CD4-positive, alpha-beta T cell treated with Interleukin-4 for 4 hours (primary cell): ENCODE measurements around the gene TMEM43.

Source experiments
- DNase-seq: peaks from one replicate; pipeline ENCODE4 v3.0.0-alpha.2; 2020

Gene TMEM43

DNA sequence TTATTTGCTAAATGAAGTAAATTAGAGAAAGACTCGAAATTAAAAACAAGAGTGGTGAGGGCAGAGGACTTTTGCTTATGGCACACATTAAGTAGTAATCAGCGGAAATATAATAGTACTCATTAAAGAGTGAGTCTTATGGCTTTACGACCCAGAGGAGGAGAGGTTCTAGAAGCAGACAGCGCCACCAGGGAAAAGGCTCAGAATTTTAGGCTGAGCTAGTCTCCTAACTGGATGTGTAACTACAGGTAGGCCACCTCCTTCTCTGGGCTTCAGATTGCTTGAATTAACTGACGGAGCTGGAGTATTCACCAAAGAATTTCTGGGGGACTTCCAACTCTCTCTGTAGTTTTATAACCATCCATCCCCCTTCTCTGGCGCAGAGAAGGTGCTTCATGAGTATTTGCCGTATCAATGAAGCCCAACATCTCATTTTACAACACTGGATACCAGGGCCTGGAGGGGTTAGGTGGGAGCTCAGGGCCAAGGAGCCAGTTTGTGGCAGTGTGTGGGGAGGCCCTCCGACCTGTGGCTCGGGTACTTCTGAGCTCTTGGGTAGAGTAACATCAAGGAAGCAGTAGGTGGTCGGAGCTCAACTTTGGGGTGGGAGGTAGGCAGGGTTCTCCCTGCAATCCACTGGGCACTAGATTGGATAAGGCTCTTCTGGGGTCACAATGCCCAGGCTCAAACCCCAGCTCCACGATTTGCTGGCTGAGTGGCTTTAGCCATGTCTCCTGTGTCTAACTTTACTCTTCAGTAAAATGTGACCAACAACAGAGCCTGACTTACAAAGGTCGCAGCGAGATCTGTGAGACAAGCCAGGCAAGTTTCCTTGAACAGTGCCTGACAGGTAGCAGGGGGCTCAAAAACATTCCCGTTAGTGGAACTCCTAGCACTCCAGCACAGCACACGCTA, 1.3 kb upstream of the TMEM43 start:
- no peak for DNase-seq

- DNase-seq = peak; percentile 66
Observed at GRCh38 chr3:14124223-14124614, 633 bp upstream of the TMEM43 start.

DNA sequence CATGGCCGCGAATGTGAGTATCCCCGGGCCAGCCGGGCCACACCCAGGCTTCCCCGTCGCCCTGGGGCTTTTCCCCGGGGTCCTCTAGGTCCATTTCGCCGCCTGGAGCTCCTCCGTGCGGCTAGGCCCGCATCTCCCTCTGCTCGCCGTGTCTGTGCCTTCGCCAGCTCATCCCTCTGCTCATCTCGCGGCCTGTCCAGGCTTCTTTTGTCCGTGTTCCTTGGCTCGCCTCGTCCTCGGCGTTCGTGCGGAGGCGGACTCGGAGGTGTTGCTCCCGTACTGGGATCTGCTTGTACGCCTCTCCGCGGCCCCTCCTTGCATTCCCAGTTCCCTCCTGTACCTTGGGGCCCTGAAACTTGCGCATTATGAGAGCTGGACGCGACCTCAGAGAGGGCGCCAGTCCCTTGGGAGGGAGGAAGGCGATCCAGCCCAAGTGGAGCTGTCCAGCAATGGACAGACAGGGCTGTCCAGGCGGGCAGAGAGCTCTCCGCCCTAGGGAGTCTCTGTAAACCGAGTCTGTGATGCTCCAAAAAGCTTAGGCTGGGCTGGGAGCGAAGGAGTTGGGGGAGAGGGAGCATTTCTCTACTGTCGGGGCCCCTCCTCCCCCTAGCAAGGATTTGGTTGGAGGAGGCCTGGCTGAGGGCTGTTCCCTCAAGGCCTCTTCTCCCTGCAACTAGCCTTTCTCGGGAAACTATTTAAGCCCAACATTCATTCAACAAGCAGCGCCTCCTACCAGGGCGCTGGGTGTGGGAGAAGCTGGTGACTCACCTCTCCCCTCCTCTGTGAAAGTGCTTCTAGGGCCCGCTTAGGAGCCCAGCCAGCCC, 553 bp downstream of the TMEM43 start:
- DNase-seq = peak; percentile 85

DNA sequence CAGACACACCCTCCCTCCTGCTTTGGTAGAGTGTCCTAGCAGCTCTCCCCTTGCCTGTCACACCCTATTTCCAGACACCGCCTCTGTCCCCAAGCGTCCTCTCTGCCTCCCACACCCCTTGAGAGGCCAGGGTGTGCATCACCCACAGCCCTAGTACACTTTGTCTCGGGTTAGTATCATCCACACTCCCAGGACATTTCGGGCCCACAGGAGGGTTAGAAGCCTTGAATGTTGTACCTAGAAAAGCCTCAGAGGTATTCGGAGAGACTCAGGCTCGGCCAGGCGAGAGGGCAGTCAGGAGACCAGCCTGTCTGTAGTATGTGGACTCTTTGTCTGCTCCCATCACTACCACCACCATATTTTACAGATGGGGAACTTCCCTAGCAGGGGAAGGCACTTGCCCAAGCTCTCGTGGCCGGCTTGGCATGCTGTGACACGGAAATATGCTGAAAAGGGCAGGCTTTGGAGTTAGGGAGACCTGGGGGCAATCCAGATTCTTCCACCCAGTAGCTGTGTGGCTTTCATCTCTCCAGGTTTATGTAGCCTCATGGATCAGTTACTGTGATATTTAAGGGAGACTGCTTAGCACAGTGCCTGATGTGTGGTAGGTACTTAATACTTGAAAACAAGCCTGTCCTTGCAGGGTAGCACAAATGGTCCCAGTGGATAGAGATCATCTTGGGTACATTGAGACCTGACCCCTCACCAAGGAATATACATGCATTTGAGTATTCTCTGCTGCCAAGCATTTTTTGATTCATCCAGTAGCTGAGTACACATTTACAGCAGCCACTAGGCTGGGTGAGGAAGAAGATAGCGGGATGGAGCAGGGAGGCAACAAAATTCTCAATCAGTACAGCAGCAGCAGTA, 1.4 kb downstream of the TMEM43 start:
- DNase-seq = no peak

DNA sequence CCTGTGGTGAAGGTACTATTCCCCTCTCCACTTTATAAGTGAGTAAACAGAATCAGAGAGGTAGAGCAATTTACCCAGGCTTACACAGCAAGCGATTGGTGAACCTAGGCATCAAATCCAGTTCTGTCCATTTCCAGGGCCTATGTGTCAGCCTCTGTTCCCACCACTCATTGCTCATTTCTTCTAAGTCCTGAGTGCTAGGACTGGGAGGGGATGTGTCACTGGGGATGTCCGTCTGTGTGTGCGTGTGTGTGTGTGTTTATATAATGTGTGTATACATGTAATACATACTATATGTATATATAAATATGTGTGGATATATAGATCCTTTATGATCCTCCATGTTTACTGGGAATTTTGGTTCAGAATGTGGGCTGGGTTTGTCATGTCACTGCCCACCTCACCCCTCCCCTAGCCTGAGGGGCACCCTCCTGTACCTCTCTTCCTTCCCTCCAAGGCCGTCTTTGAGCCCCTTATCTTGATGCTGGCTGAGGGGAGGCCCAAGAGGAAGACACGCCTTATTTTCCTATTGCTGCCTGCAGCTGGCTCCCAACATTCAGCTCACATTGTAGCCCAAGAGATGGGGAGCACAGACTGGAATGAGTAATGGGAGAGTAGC, 2.1 kb downstream of the TMEM43 start:
- no peak for DNase-seq

DNA sequence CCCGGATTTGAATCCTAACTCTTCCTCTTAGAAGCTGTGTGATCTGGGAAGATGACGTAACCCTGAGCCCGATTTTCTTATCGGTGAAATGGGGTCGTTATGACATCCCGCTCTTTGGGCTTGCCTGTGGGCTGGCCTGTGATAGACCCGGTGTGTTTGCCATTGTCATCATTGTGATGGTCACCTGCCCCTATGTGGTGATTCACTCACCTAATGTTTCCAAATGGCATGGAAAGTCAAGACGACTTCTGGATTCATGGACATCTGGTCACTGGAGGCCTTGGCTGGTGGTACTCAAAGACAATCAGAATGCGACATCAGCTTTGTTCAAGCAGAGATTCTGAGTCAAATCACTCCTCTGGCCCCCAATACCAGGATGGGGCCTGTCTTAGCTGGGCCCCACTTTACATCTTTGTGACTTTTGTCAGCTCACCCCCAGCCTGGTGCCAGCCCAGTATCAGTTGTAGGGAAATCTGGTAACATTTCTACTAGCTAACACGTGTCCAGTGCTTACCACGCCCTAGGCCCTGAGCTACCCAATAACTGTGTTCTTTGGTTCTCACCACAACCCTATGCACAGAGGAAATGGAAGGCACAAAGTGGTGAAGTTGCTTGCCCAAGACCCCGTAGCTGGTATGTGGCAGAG, 2.8 kb downstream of the TMEM43 start:
- no peak for DNase-seq

GRCh38 chr3:14128724-14129123, 3.9 kb downstream of the TMEM43 start:
- DNase-seq = no peak

GRCh38 chr3:14129296-14129695, 4.4 kb downstream of the TMEM43 start:
- no peak for DNase-seq

- no peak for DNase-seq
Observed at GRCh38 chr3:14130230-14130629, 5.4 kb downstream of the TMEM43 start.

- DNase-seq = no peak
Observed at GRCh38 chr3:14130707-14131106, 5.9 kb downstream of the TMEM43 start.

GRCh38 chr3:14131134-14131533, 6.3 kb downstream of the TMEM43 start:
- no peak for DNase-seq

DNA sequence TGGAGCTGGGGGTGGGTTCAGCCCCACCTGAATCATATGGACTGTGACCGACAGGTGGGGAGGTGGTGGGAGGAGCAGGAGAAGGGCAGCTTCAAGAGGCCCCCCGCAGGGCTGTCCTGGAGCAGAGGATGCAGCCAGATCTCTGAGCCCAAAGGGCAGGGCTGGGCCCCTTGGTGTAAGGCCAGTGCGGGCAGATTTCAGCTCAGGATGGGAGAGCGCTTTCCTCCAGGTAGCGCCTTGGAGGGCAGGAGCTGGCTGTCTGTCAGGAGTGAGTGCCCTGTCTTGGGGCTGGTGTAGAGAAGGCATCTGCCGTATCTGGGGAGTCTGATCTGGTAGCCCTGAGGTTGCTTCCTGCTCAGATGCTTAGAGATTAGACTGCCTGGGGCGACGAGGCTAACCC, 7.3 kb downstream of the TMEM43 start:
- no peak for DNase-seq

DNA sequence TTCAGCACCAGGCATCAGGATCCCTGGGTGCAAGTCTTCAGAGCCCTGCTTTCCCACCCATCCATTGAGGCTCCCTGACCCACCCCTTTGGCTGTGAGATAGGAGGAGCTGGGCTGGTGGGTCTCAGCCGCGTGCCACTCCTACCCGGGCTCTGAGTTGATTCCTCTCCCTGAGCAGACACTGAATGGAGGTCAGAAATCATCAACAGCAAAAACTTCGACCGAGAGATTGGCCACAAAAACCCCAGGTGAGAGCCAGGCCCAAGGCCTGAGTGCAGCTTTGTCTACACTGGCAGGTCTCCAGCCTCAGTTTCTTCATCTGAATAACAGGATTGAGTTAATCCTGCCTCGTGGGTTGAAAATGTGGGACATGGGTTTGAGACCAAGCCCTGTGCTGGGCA, 7.8 kb downstream of the TMEM43 start:
- DNase-seq = no peak

GRCh38 chr3:14133188-14133800, 8.4 kb downstream of the TMEM43 start:
- DNase-seq = no peak

DNA sequence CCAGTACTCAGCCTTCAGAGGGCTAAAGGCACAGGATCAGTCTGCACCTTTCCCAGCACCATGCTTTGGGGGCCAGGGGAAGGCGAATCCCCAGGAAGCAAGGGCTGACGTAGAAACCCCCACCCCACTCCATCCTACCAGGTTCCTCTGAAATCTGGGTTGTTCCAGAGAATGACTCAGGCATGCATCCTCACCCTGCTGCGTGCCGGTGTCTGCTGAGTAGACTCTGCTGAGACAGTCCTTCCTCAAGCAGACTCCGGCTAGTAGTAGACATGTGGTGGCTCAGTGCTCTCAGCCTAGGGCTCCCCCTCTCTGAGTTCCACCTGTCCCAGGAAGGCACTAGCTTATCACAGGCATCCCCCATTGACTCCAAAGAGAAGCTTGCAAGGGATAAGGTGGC, 9.0 kb downstream of the TMEM43 start:
- no peak for DNase-seq

- DNase-seq = no peak
Observed at GRCh38 chr3:14134291-14134690, 9.4 kb downstream of the TMEM43 start.

- DNase-seq = no peak
Observed at GRCh38 chr3:14135581-14135980, 10.7 kb downstream of the TMEM43 start.

- DNase-seq = no peak
Observed at GRCh38 chr3:14137004-14137403, 12.2 kb downstream of the TMEM43 start.

GRCh38 chr3:14137445-14137844, 12.6 kb downstream of the TMEM43 start:
- no peak for DNase-seq

DNA sequence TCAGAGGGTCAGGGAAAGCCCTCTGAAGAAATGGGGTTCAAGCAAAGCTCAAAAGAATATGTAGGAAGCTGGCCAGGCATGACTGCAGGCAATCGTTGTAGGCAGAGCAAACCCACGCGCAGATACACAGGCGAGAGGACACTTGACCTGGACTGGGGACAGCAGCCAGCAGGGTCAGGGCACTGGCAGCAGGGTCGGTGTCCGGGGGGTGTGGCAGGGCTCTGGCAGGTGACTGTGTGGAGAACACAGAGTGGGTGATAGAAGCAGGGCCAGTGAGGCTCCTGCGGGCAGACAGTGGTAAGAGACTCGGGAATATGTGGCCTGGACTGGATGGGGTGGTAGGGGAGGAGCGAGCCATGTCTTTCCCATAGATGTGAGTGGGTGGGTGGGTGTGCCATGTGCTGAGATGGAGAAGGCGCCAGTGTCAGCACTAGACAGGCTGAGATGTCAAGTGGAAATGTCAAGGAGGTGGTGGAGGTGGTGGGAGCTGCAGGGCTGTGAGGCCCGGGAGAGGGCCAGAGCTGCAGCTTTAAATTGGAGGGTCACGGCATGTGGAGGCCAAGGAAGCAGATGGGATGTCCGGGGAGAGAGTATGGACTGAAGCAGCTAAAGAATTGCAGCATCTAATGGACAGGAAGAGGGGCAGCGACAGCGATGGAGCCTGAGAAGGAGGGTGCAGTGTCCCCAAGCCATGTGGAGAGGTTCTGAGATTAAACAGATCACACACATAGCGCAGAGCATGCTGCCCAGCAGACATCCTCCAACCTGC, 13.4 kb downstream of the TMEM43 start:
- no peak for DNase-seq
